Neural cell (in vitro differentiated cells): ENCODE results near the gene HERC3. TPM values are rescaled to one million over a fixed set of nuclear protein-coding genes. Genes with fewer than 3 reads are reported as not detected.

Source experiments
- H2AFZ ChIP-seq: fragments of 200-600, 300-800 bp; sonication (generic), shearing (Covaris generic); 2 replicates; pipeline ENCODE4 v1.6.0; 2014; ENCODE audit warnings: low read depth, mild to moderate bottlenecking, antibody characterized with exemption, low read length, moderate library complexity
- H3F3A ChIP-seq: fragments of 200-600 bp; shearing (Covaris generic); 2 replicates; pipeline ENCODE4 v1.6.1; 2016; ENCODE audit warnings: mild to moderate bottlenecking, moderate library complexity, mixed read lengths, antibody characterized with exemption, low read length; ENCODE audit not compliant: insufficient read depth, poor library complexity, severe bottlenecking
- H3K27ac ChIP-seq: fragments of 200-600, 300-800 bp; sonication (generic), shearing (Covaris generic); 2 replicates; pipeline ENCODE4 v1.5.1; 2014; ENCODE audit warnings: mild to moderate bottlenecking, low read length, moderate library complexity
- H3K27me3 ChIP-seq: fragments of 300-800, 200-600 bp; sonication (generic), shearing (Covaris generic); 2 replicates; pipeline ENCODE4 v1.6.0; 2014; ENCODE audit warnings: mild to moderate bottlenecking, low read depth, low read length, moderate library complexity; ENCODE audit not compliant: insufficient read depth
- H3K36me3 ChIP-seq: fragments of 300-800, 200-600 bp; sonication (generic), shearing (Covaris generic); 2 replicates; pipeline ENCODE4 v1.5.1; 2014; ENCODE audit warnings: mild to moderate bottlenecking, antibody characterized with exemption, low read length, moderate library complexity; ENCODE audit not compliant: insufficient read depth
- H3K4me2 ChIP-seq: fragments of 300-800, 200-600 bp; sonication (generic), shearing (Covaris generic); 2 replicates; pipeline ENCODE4 v1.6.0; 2014; ENCODE audit warnings: mild to moderate bottlenecking, low read length
- H3K4me3 ChIP-seq: fragments of 300-800, 200-600 bp; sonication (generic), shearing (Covaris generic); 2 replicates; pipeline ENCODE4 v1.5.1; 2014; ENCODE audit warnings: mild to moderate bottlenecking, low read length, moderate library complexity
- H3K79me2 ChIP-seq: fragments of 200-600 bp; shearing (Covaris generic); replicated peaks from 2 replicates; pipeline ENCODE4 v1.6.0; 2014; ENCODE audit warnings: mild to moderate bottlenecking, low read length, moderate library complexity; ENCODE audit not compliant: insufficient read depth
- H3K9ac ChIP-seq: fragments of 300-800, 200-600 bp; sonication (generic), shearing (Covaris generic); 2 replicates; pipeline ENCODE4 v1.6.1; 2016; ENCODE audit warnings: mild to moderate bottlenecking, low read length, mixed read lengths
- H3K9me2 ChIP-seq: fragments of 200-600 bp; shearing (Covaris generic); 2 replicates; pipeline ENCODE4 v1.6.1; 2016; ENCODE audit warnings: mild to moderate bottlenecking, low read length, mixed read lengths; ENCODE audit not compliant: insufficient read depth
- H3K9me3 ChIP-seq: fragments of 200-600, 300-800 bp; sonication (generic), shearing (Covaris generic); 2 replicates; pipeline ENCODE4 v1.6.1; 2016; ENCODE audit warnings: mild to moderate bottlenecking, mixed run types, low read length, moderate library complexity, mixed read lengths
- H4K20me1 ChIP-seq: fragments of 200-600 bp; shearing (Covaris generic); 2 replicates; pipeline ENCODE4 v1.6.1; 2016; ENCODE audit warnings: mild to moderate bottlenecking, mixed run types; ENCODE audit not compliant: insufficient read depth
- EP300 ChIP-seq: fragments of 450-650 bp; conservative IDR thresholded peaks from 2 replicates; pipeline ENCODE4 v1.6.1; 2014; ENCODE audit warnings: antibody characterized with exemption, mild to moderate bottlenecking, moderate library complexity; ENCODE audit not compliant: poor library complexity, severe bottlenecking
- EZH2 ChIP-seq: fragments of 200-600, 300-800 bp; shearing (Covaris generic), sonication (generic); IDR thresholded peaks from 2 replicates; pipeline ENCODE4 v1.6.1; 2014; ENCODE audit warnings: antibody characterized with exemption, low read length, borderline replicate concordance, mild to moderate bottlenecking; ENCODE audit not compliant: insufficient read depth, poor library complexity, severe bottlenecking
- MXI1 ChIP-seq: fragments of 450-650 bp; conservative IDR thresholded peaks from 2 replicates; pipeline ENCODE4 v1.6.1; 2014; ENCODE audit warnings: antibody characterized with exemption, mild to moderate bottlenecking; ENCODE audit not compliant: poor library complexity, severe bottlenecking
- POLR2AphosphoS5 ChIP-seq: IDR thresholded peaks from 2 replicates; pipeline ENCODE4 v1.6.1; 2012
- RAD21 ChIP-seq: fragments of 450-650 bp; conservative IDR thresholded peaks from 2 replicates; pipeline ENCODE4 v1.6.1; 2014; ENCODE audit warnings: antibody characterized with exemption, mild to moderate bottlenecking, moderate library complexity
- SMC3 ChIP-seq: fragments of 450-650 bp; conservative IDR thresholded peaks from 2 replicates; pipeline ENCODE4 v1.6.1; 2014; ENCODE audit warnings: antibody characterized with exemption, mild to moderate bottlenecking, moderate library complexity; ENCODE audit not compliant: poor library complexity
- TAF1 ChIP-seq: IDR thresholded peaks from 2 replicates; pipeline ENCODE4 v1.6.1; 2012; ENCODE audit warnings: low read depth
- polyA minus RNA-seq: library from RNA; depleted of rRNA, polyadenylated mRNA; stranded (reverse); fragments of >200 nt; gene quantifications from 2 replicates; pipeline ENCODE4 v1.2.3, GENCODE V29; 2014
- polyA plus RNA-seq: library from polyadenylated mRNA; depleted of rRNA; stranded (reverse); fragments of >200 nt; gene quantifications from 2 replicates; pipeline ENCODE4 v1.2.3, GENCODE V29; 2014
- TF ChIP-seq, protein P1 (sequence below): fragments of 450-650 bp; IDR thresholded peaks from 2 replicates; pipeline ENCODE4 v1.5.1; 2014; ENCODE audit warnings: antibody characterized with exemption, mild to moderate bottlenecking, moderate library complexity; ENCODE audit not compliant: poor library complexity, severe bottlenecking
- TF ChIP-seq, protein P2 (sequence below): IDR thresholded peaks from 2 replicates; pipeline ENCODE4 v1.6.1; 2012; ENCODE audit warnings: borderline replicate concordance

HERC3 gene
- polyA plus RNA-seq (49.2 and 50.9 TPM in 2 replicates), polyA minus RNA-seq (203 and 216 TPM in 2 replicates)

- H3K27me3 ChIP-seq, result no peaks in the 10 kb centered on the region
- no peaks in the 10 kb centered on the region for H3K9me2 ChIP-seq
- TF ChIP-seq EZH2 (no peak), EP300 (no peak), RAD21 (peak; percentile 17), SMC3 (peak; percentile 24), POLR2AphosphoS5 (peak; percentile 86), TAF1 (peak; percentile 90), MXI1 (no peak)
- TF ChIP-seq, protein P1, sequence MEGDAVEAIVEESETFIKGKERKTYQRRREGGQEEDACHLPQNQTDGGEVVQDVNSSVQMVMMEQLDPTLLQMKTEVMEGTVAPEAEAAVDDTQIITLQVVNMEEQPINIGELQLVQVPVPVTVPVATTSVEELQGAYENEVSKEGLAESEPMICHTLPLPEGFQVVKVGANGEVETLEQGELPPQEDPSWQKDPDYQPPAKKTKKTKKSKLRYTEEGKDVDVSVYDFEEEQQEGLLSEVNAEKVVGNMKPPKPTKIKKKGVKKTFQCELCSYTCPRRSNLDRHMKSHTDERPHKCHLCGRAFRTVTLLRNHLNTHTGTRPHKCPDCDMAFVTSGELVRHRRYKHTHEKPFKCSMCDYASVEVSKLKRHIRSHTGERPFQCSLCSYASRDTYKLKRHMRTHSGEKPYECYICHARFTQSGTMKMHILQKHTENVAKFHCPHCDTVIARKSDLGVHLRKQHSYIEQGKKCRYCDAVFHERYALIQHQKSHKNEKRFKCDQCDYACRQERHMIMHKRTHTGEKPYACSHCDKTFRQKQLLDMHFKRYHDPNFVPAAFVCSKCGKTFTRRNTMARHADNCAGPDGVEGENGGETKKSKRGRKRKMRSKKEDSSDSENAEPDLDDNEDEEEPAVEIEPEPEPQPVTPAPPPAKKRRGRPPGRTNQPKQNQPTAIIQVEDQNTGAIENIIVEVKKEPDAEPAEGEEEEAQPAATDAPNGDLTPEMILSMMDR, result peak; percentile 55
- TF ChIP-seq, protein P2, sequence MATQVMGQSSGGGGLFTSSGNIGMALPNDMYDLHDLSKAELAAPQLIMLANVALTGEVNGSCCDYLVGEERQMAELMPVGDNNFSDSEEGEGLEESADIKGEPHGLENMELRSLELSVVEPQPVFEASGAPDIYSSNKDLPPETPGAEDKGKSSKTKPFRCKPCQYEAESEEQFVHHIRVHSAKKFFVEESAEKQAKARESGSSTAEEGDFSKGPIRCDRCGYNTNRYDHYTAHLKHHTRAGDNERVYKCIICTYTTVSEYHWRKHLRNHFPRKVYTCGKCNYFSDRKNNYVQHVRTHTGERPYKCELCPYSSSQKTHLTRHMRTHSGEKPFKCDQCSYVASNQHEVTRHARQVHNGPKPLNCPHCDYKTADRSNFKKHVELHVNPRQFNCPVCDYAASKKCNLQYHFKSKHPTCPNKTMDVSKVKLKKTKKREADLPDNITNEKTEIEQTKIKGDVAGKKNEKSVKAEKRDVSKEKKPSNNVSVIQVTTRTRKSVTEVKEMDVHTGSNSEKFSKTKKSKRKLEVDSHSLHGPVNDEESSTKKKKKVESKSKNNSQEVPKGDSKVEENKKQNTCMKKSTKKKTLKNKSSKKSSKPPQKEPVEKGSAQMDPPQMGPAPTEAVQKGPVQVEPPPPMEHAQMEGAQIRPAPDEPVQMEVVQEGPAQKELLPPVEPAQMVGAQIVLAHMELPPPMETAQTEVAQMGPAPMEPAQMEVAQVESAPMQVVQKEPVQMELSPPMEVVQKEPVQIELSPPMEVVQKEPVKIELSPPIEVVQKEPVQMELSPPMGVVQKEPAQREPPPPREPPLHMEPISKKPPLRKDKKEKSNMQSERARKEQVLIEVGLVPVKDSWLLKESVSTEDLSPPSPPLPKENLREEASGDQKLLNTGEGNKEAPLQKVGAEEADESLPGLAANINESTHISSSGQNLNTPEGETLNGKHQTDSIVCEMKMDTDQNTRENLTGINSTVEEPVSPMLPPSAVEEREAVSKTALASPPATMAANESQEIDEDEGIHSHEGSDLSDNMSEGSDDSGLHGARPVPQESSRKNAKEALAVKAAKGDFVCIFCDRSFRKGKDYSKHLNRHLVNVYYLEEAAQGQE, result peak; percentile 64
- peak within 1 kb of the TSS; percentile 99 for H3K4me2 ChIP-seq
- H3K9me3 ChIP-seq, result no peaks in the 10 kb centered on the region
- H3K36me3 ChIP-seq, result no peaks in the 10 kb centered on the region
- peak within 1 kb of the TSS; percentile 88 for H3K27ac ChIP-seq
- H2AFZ ChIP-seq, result peak within 1 kb of the TSS; percentile 42
- no peaks in the 10 kb centered on the region for H4K20me1 ChIP-seq
- H3K9ac ChIP-seq, result peak within 1 kb of the TSS; percentile 91
- peak within 1 kb of the TSS; percentile 79 for H3K4me3 ChIP-seq
- H3K79me2 ChIP-seq, result peaks cover 36% of the 10 kb centered on the region
- H3F3A ChIP-seq, result no peaks in the 10 kb centered on the region
Observed at GRCh38 chr4:88591787-88592599, at the start of gene HERC3. Gene HERC3 (plus strand): TSS chr4:88592480. CDS start chr4:88605824, 13,344 bp downstream.

DNA sequence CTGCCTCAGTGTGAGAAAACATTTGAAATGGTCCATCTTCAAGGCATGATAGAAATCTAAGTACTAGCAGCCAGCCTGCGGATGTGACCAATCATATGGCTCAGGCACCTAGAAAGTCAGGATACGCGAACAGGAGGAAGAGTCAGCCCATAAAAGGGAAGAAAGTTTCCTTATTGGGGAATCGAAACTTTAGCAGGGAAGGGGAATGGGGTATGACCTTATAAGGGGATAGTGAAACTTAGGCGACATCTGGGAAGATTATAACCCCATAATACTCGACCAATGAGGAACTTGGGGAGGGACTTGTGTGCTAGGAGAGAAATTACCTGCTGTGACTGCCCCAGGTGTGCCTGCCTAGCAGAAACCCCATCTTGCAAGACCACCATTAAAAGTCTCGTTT is 42.5 kb upstream of the HERC3 start:
- H3K27me3 ChIP-seq, result no peaks in the 10 kb centered on the region
- H4K20me1 ChIP-seq, result no peaks in the 10 kb centered on the region
- TF ChIP-seq MXI1, result no peak
- no peak for TF ChIP-seq EZH2
- TF ChIP-seq EP300, result no peak
- TF ChIP-seq RAD21, result no peak
- TF ChIP-seq, protein P1, result no peak
- no peak for TF ChIP-seq SMC3
- TF ChIP-seq TAF1, result no peak
- TF ChIP-seq, protein P2, result no peak
- TF ChIP-seq POLR2AphosphoS5, result no peak
- H3K9me2 ChIP-seq, result no peaks in the 10 kb centered on the region
- no peak overlapping the region for H3K4me2 ChIP-seq
- no peak overlapping the region for H3K4me3 ChIP-seq
- no peak overlapping the region for H2AFZ ChIP-seq
- H3K27ac ChIP-seq, result no peak overlapping the region
- no peaks in the 10 kb centered on the region for H3K79me2 ChIP-seq
- no peak overlapping the region for H3K9ac ChIP-seq
- H3K9me3 ChIP-seq, result no peaks in the 10 kb centered on the region
- H3F3A ChIP-seq, result no peaks in the 10 kb centered on the region
- H3K36me3 ChIP-seq, result no peaks in the 10 kb centered on the region
